BLaER1 (cell line): ENCODE measurements around the gene GPRC5D.

ENCODE experiments used
- H3K27ac ChIP-seq: shearing (Covaris generic); formaldehyde crosslinking; 2 replicates; pipeline ENCODE4 v1.8.1; 2022
- H3K27me3 ChIP-seq: shearing (Covaris generic); formaldehyde crosslinking; 2 replicates; pipeline ENCODE4 v1.8.1; 2022
- H3K36me3 ChIP-seq: shearing (Covaris generic); formaldehyde crosslinking; 2 replicates; pipeline ENCODE4 v1.8.1; 2022
- H3K4me1 ChIP-seq: shearing (Covaris generic); formaldehyde crosslinking; 2 replicates; pipeline ENCODE4 v1.8.1; 2022
- H3K4me2 ChIP-seq: shearing (Covaris generic); formaldehyde crosslinking; 2 replicates; pipeline ENCODE4 v1.8.1; 2022
- H3K4me3 ChIP-seq: shearing (Covaris generic); formaldehyde crosslinking; 2 replicates; pipeline ENCODE4 v1.8.1; 2022
- H3K9ac ChIP-seq: shearing (Covaris generic); formaldehyde crosslinking; 2 replicates; pipeline ENCODE4 v1.8.1; 2022
- H3K9me3 ChIP-seq: shearing (Covaris generic); formaldehyde crosslinking; 2 replicates; pipeline ENCODE4 v1.8.1; 2022
- H4K20me1 ChIP-seq: shearing (Covaris generic); formaldehyde crosslinking; 2 replicates; pipeline ENCODE4 v1.8.1; 2022
- Cebpa-rat ChIP-seq: shearing (Covaris generic); IDR thresholded peaks from 2 replicates; pipeline ENCODE4 v1.8.1; 2022

GPRC5D gene

GRCh38 chr12:12901158-12901791 lies 50.7 kb downstream of the GPRC5D start:
- no peaks in the 10 kb centered on the region for H3K9me3 ChIP-seq
- no peak overlapping the region for H3K27ac ChIP-seq
- no peak overlapping the region for H3K4me3 ChIP-seq
- TF ChIP-seq Cebpa-rat = no peak
- no peak overlapping the region for H3K9ac ChIP-seq
- H3K4me2 ChIP-seq = no peak overlapping the region
- no peaks in the 10 kb centered on the region for H3K27me3 ChIP-seq
- H3K4me1 ChIP-seq = peaks cover 13% of the 10 kb centered on the region
- H3K36me3 ChIP-seq = no peaks in the 10 kb centered on the region
- H4K20me1 ChIP-seq = no peaks in the 10 kb centered on the region

- Histone ChIP-seq H3K9ac (no peak overlapping the region), H3K9me3 (no peaks in the 10 kb centered on the region), H3K27me3 (no peaks in the 10 kb centered on the region), H3K27ac (no peak overlapping the region), H4K20me1 (no peaks in the 10 kb centered on the region), H3K36me3 (no peaks in the 10 kb centered on the region), H3K4me2 (no peak overlapping the region), H3K4me3 (no peak overlapping the region), H3K4me1 (peaks cover 13% of the 10 kb centered on the region)
- TF ChIP-seq Cebpa-rat = no peak
Observed at GRCh38 chr12:12900786-12901157, 51.2 kb downstream of the GPRC5D start.

DNA sequence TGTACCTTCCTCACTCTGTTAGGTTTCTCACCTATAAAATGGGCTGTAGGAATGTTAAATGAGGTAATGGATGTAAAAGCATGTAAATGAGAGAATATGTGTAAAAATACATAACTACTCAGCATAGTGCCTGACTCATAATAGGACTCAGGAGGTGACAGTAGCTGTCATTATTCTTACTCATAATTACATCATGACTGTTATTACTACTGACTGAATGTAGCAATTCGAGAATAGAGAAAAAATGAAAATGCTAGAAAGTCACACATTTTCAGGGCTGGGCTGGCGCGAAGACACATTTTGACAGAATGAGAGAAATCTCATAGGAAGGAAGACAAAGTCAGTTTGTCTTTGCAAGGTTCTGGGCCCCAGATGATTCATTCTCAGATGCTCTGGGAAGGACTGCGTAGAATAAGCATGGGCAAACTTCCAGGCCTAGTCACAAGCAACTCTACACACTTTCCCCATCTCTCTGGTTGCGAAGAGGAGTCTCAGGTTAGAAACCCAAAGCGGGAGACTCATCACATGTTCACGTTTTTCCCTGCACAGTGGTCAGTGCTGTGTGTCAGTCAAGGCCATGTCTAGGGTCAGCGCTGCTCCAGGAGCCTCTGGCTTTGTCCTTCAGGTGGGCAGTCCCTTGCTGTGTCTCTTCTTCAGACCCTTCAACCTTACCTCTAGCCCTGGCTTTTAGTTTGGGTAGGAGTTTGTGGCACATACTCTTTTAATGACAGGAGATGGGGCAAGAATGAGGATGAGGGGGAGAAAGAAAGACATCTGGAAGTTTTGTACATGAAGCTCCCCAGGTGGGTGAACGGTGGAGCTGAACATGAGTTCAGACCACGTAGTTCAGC lies 52.2 kb downstream of the GPRC5D start:
- Histone ChIP-seq H3K4me1 (peaks cover 13% of the 10 kb centered on the region), H3K36me3 (no peaks in the 10 kb centered on the region), H3K9ac (no peak overlapping the region), H3K9me3 (no peaks in the 10 kb centered on the region), H3K27me3 (no peaks in the 10 kb centered on the region), H3K4me3 (no peak overlapping the region), H4K20me1 (no peaks in the 10 kb centered on the region), H3K27ac (no peak overlapping the region), H3K4me2 (no peak overlapping the region)
- TF ChIP-seq Cebpa-rat = no peak

GRCh38 chr12:12898911-12899511 lies 53.0 kb downstream of the GPRC5D start:
- no peak for TF ChIP-seq Cebpa-rat
- no peaks in the 10 kb centered on the region for H3K27me3 ChIP-seq
- H3K9ac ChIP-seq = no peak overlapping the region
- no peaks in the 10 kb centered on the region for H3K36me3 ChIP-seq
- no peaks in the 10 kb centered on the region for H4K20me1 ChIP-seq
- no peak overlapping the region for H3K4me2 ChIP-seq
- no peak overlapping the region for H3K27ac ChIP-seq
- peaks cover 8% of the 10 kb centered on the region for H3K4me1 ChIP-seq
- no peak overlapping the region for H3K4me3 ChIP-seq
- H3K9me3 ChIP-seq = no peaks in the 10 kb centered on the region

- Histone ChIP-seq H4K20me1 (no peaks in the 10 kb centered on the region), H3K4me2 (no peak overlapping the region), H3K36me3 (no peaks in the 10 kb centered on the region), H3K27me3 (peaks cover 4% of the 10 kb centered on the region; the same call in 1 of the 2 replicates), H3K4me3 (no peak overlapping the region), H3K9me3 (no peaks in the 10 kb centered on the region), H3K9ac (no peak overlapping the region), H3K27ac (no peak overlapping the region), H3K4me1 (peaks cover under 1% of the 10 kb centered on the region; the same call in 1 of the 2 replicates)
- TF ChIP-seq Cebpa-rat = no peak
Observed at GRCh38 chr12:12898136-12898717, 53.7 kb downstream of the GPRC5D start.

GRCh38 chr12:12897302-12897701 lies 54.7 kb downstream of the GPRC5D start:
- H3K4me2 ChIP-seq = no peak overlapping the region

GRCh38 chr12:12896260-12896659 lies 55.7 kb downstream of the GPRC5D start:
- no peak overlapping the region for H3K4me3 ChIP-seq
- H3K9me3 ChIP-seq = no peaks in the 10 kb centered on the region
- H3K4me1 ChIP-seq = peaks cover 4% of the 10 kb centered on the region
- no peak for TF ChIP-seq Cebpa-rat
- H3K4me2 ChIP-seq = no peak overlapping the region
- H3K27ac ChIP-seq = no peak overlapping the region
- 0 out of 2 replicates have a peak, but pooled peaks cover under 1% of the 10 kb centered on the region for H4K20me1 ChIP-seq
- H3K27me3 ChIP-seq = peaks cover 23% of the 10 kb centered on the region
- H3K36me3 ChIP-seq = no peaks in the 10 kb centered on the region
- no peak overlapping the region for H3K9ac ChIP-seq

More at GRCh38 chr12:12897302-12897701, 54.7 kb downstream of the GPRC5D start:
- H3K9ac ChIP-seq = no peak overlapping the region
- H3K4me1 ChIP-seq = no peaks in the 10 kb centered on the region
- peaks cover 13% of the 10 kb centered on the region for H3K27me3 ChIP-seq
- H3K36me3 ChIP-seq = no peaks in the 10 kb centered on the region
- H3K4me3 ChIP-seq = no peak overlapping the region
- H3K9me3 ChIP-seq = no peaks in the 10 kb centered on the region
- no peak for TF ChIP-seq Cebpa-rat
- no peak overlapping the region for H3K27ac ChIP-seq
- no peaks in the 10 kb centered on the region for H4K20me1 ChIP-seq

GRCh38 chr12:12893438-12893837 lies 58.5 kb downstream of the GPRC5D start:
- Histone ChIP-seq H3K27me3 (peaks cover 40% of the 10 kb centered on the region), H3K36me3 (no peaks in the 10 kb centered on the region), H4K20me1 (peaks cover 5% of the 10 kb centered on the region; the same call in 1 of the 2 replicates), H3K4me1 (peaks cover 10% of the 10 kb centered on the region), H3K4me2 (no peak overlapping the region), H3K4me3 (no peak overlapping the region), H3K27ac (no peak overlapping the region), H3K9ac (no peak overlapping the region), H3K9me3 (no peaks in the 10 kb centered on the region)
- TF ChIP-seq Cebpa-rat = no peak

DNA sequence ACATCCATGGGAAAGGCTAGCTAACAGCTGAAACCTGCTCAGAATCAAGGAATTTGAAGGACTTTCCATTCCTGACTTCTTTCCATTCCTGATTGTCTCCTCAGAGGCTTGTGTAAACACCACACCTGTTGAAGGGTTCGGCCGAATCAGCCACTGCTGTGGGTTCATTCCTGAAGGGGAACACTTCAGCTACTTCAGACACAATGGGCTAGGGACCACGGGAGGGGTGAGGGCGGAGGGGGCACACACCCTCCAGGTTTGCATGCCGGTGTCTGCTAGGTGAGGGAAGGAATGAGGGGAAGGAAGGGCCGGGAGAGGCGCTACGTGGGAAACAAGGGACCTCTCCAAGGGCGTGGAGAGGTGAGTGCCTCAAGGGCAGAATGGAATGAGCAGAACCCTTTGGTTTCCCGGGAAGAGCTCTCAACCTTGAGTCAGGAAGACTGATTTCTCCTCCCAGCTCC lies 59.3 kb downstream of the GPRC5D start:
- no peak overlapping the region for H3K4me3 ChIP-seq
- no peak overlapping the region for H3K4me2 ChIP-seq
- H3K36me3 ChIP-seq = no peaks in the 10 kb centered on the region
- no peak for TF ChIP-seq Cebpa-rat
- H3K9ac ChIP-seq = no peak overlapping the region
- peaks cover 40% of the 10 kb centered on the region for H3K27me3 ChIP-seq
- peaks cover 5% of the 10 kb centered on the region; the same call in 1 of the 2 replicates for H4K20me1 ChIP-seq
- H3K27ac ChIP-seq = no peak overlapping the region
- H3K9me3 ChIP-seq = no peaks in the 10 kb centered on the region
- peaks cover 10% of the 10 kb centered on the region for H3K4me1 ChIP-seq
